NB4 (cell line): ENCODE data around the gene NPAS3.

Experiments
- DNase-seq: peaks from one replicate; pipeline ENCODE4 v3.0.0; 2010; ENCODE audit warnings: low read depth
- H3K4me3 ChIP-seq: one replicate; pipeline ENCODE4 v1.5.1; 2011; ENCODE audit warnings: mild to moderate bottlenecking, low read depth, low read length, moderate library complexity
- MAX ChIP-seq: IDR thresholded peaks from 2 replicates; pipeline ENCODE4 v1.6.1; 2011; ENCODE audit warnings: low read depth, low read length
- MYC ChIP-seq: IDR thresholded peaks from 2 replicates; pipeline ENCODE4 v1.6.1; 2011; ENCODE audit warnings: low read depth, low read length
- POLR2A ChIP-seq: IDR thresholded peaks from 2 replicates; pipeline ENCODE4 v1.6.1; 2011; ENCODE audit warnings: mild to moderate bottlenecking; ENCODE audit not compliant: insufficient read length; ENCODE audit errors: extremely low read depth
- TF ChIP-seq, protein P1 (sequence below): IDR thresholded peaks from one replicate; pipeline ENCODE4 v1.5.1; 2012; ENCODE audit warnings: low read depth, low read length

Gene NPAS3

DNA sequence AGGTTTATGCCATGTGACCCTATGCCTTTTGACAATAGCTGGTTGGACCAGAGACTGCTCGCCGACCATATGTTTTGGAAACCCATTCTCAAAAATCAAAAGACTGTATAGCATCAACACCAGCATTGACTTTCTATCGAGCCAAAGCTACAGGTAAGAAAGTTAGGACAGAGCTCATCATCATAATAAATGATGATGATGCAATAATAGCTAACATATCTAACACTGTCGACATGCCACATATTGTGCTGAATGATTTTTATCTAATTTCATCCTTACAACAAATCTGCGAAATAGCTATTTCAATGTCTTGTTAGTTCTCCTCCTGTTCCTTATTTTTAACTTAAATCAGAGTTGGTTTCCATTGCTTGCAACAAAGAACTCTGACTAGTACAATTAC lies 909.3 kb downstream of the NPAS3 start:
- no peak for DNase-seq
- TF ChIP-seq, protein P1, sequence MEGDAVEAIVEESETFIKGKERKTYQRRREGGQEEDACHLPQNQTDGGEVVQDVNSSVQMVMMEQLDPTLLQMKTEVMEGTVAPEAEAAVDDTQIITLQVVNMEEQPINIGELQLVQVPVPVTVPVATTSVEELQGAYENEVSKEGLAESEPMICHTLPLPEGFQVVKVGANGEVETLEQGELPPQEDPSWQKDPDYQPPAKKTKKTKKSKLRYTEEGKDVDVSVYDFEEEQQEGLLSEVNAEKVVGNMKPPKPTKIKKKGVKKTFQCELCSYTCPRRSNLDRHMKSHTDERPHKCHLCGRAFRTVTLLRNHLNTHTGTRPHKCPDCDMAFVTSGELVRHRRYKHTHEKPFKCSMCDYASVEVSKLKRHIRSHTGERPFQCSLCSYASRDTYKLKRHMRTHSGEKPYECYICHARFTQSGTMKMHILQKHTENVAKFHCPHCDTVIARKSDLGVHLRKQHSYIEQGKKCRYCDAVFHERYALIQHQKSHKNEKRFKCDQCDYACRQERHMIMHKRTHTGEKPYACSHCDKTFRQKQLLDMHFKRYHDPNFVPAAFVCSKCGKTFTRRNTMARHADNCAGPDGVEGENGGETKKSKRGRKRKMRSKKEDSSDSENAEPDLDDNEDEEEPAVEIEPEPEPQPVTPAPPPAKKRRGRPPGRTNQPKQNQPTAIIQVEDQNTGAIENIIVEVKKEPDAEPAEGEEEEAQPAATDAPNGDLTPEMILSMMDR, result no peak
- TF ChIP-seq POLR2A (no peak), MAX (no peak), MYC (no peak)
- H3K4me3 ChIP-seq, result no peak overlapping the region

- peak; percentile 34 for DNase-seq
- TF ChIP-seq MAX, result no peak
- TF ChIP-seq, protein P1, result peak; percentile 59
- no peak overlapping the region for H3K4me3 ChIP-seq
Observed at GRCh38 chr14:33848706-33849454, 910.2 kb downstream of the NPAS3 start.

DNA sequence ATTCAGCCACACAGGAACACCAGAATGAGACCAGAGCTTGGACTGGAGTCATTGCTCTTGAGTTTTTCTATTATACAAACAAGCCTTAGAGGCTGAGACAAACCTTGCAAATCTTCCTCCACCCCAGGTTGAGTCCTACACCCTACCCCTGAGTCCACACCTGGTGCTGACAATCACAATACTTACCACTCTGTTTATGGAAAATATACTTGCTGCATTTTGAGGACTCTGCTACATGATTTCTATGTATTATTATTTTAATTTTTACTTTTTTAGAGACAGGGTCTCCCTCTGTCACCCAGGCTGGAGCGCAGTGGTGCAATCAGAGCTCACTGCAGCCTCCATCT lies 910.7 kb downstream of the NPAS3 start:
- TF ChIP-seq, protein P1, result no peak
- TF ChIP-seq MAX (no peak), POLR2A (no peak), MYC (no peak)
- no peak for DNase-seq
- H3K4me3 ChIP-seq, result no peak overlapping the region

DNA sequence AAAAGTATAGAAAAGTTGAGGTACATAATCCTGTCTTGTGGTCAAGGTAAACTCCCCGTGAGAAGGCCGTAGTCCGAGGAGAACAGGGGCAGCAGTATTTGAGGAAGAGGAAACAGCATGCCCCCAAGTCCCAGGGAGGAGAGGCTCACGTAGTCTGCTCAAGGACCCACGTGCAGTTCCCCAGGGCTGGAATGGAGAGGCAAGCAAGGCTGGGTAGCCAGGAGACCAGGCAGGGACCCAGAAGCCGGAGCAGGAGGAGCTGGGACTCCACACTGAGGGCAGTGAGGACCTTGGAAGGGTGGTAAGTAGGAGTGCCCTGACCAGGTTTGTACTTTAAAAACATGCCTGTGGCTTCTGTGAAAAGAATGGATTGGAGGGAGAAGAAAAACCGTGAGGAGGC lies 912.1 kb downstream of the NPAS3 start:
- TF ChIP-seq POLR2A (no peak), MYC (no peak), MAX (no peak)
- TF ChIP-seq, protein P1, result no peak
- DNase-seq, result no peak

GRCh38 chr14:33851366-33851765 lies 912.7 kb downstream of the NPAS3 start:
- H3K4me3 ChIP-seq, result no peak overlapping the region
- DNase-seq, result no peak
- TF ChIP-seq, protein P1, result no peak
- TF ChIP-seq POLR2A (no peak), MAX (no peak), MYC (no peak)

More for the DNA sequence above, 912.1 kb downstream of the NPAS3 start:
- no peak overlapping the region for H3K4me3 ChIP-seq

- no peak overlapping the region for H3K4me3 ChIP-seq
- DNase-seq, result no peak
- TF ChIP-seq POLR2A (no peak), MYC (no peak)
Observed at GRCh38 chr14:33851931-33852330, 913.3 kb downstream of the NPAS3 start.
